T-helper 17 cell (primary cell): Measurements from ENCODE around the gene CDK10. TPM values are rescaled to one million over a fixed set of nuclear protein-coding genes. Genes with fewer than 3 reads are reported as not detected.
"Not testable (repeated sequence)": the region's sequence is repeated elsewhere in the genome, so short reads cannot be mapped to it uniquely, and the experiment has no call there.

Experiments
- ATAC-seq: fragments of 150-1000 bp; cut with Tn5 transposase; 2 replicates; pipeline ENCODE4 v1.10.0; 2021; ENCODE audit warnings: mild to moderate bottlenecking, moderate library complexity
- DNase-seq, 3 donors: peaks; one replicate each; pipeline versions ENCODE4 v3.0.0 to v3.0.0-alpha.2; 2020 to 2021
- H3K9me3 ChIP-seq: one replicate; pipeline ENCODE4 v1.7.0; 2013; ENCODE audit warnings: low read length, mild to moderate bottlenecking; ENCODE audit not compliant: control insufficient read depth, poor library complexity, severe bottlenecking
- H3K27ac Mint-ChIP-seq: one replicate; pipeline ENCODE4 v1.8.0; 2022; ENCODE audit warnings: mild to moderate bottlenecking, moderate library complexity, mixed read lengths
- H3K27me3 Mint-ChIP-seq: one replicate; pipeline ENCODE4 v1.8.0; 2022; ENCODE audit warnings: mixed read lengths
- H3K36me3 Mint-ChIP-seq: one replicate; pipeline ENCODE4 v1.8.0; 2022; ENCODE audit warnings: low read depth, mixed read lengths
- H3K4me1 Mint-ChIP-seq: one replicate; pipeline ENCODE4 v1.8.0; 2022; ENCODE audit warnings: mild to moderate bottlenecking, mixed read lengths
- H3K4me3 Mint-ChIP-seq: one replicate; pipeline ENCODE4 v1.8.0; 2022; ENCODE audit warnings: mild to moderate bottlenecking, moderate library complexity, mixed read lengths
- total RNA-seq, 4 donors: library from RNA in 2 of 4; stranded (reverse) in 2 of 4; gene quantifications; one replicate each; pipeline ENCODE4 v1.2.3 and lab custom pipeline; 2022 to 2026

Gene CDK10
- total RNA-seq, 2 donors from 2014 or later = 83.0 to 86.0 TPM

DNA sequence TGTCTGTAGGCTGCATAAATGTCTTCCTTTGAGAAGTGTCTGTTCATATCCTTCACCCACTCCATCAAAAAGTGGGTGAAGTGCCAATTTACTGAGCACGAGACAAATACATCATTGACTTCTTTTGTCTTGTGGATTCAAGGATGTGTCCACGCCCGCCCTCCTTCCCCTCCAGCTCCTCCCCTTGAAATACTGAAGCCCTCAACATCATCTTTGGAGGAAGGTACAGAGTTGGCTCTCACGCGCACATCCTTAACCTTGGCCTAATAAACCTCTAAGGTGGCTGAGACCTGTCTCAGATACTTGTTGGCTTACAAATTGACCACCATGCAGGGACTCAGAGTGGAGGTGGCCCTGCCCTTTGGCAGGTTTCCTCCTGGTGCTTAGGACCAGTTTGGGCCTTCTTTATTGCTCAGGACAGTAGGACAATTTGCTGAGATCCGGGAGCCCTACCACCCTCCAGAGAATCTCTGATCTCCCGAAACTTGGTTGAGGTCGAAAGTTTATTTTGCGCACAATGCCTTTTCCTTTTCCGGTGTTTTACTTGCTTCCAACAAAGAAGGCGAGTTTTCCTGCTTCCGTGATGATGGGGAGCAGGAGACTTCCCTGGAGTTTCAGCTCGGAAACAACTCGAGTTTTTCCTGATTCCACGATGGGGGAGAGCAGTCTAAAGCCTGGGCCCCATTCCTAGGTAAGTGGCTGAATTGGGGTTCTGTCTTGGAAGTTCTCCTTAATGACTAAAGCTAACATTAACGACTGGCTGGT is 14.1 kb upstream of the CDK10 start:
- Mint-ChIP-seq H3K27me3 (no peaks in the 10 kb centered on the region), H3K36me3 (no peaks in the 10 kb centered on the region), H3K27ac (no peak overlapping the region), H3K4me3 (no peak overlapping the region), H3K4me1 (no peaks in the 10 kb centered on the region)
- DNase-seq (no peak), ATAC-seq (no peak)
- H3K9me3 ChIP-seq = no peaks in the 10 kb centered on the region

DNA sequence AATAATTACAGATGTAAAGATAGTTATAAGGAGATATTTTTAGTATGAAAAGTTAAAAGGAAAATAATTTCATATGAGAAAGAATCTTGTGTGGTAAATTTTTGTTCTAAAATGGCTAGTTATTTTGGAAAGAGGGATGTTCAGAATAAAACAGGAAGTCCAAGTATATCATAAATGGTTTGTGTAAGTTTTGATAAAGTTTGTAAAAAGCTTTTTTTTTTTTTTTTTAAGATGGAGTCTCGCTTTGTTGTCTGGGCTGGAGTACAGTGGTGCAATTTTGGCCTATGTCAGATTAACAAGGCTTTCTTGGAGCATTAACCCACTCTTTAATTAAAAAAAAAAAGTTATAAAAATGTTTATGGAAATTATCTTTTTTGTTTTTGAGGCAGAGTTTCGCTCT is 8.2 kb upstream of the CDK10 start:
- no peak overlapping the region for H3K27ac Mint-ChIP-seq
- ATAC-seq = no peak
- H3K9me3 ChIP-seq = no peaks in the 10 kb centered on the region
- H3K4me3 Mint-ChIP-seq = no peak overlapping the region
- no peak for DNase-seq
- H3K27me3 Mint-ChIP-seq = no peaks in the 10 kb centered on the region
- no peaks in the 10 kb centered on the region for H3K4me1 Mint-ChIP-seq
- H3K36me3 Mint-ChIP-seq = no peaks in the 10 kb centered on the region

DNA sequence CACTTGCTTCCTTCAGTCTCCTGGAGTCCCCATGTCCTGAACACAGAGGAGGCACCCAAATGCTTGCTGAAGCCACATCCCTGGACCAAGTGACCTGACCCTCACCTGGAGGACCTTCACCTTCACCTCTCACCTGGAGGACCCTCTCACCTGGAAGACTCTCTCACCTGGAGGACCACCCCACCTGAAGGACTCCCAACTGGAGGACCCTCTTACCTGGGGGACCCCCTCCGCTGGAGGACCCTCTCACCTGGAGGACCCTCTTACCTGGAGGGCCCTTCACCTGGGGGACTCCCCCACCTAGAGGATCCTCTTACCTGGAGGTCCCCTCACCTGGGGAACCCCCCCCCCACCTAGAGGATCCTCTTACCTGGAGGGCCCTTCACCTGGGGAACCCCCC is 573 bp upstream of the CDK10 start:
- H3K27ac Mint-ChIP-seq = peak overlapping the region; percentile 78
- DNase-seq (no peak), ATAC-seq (no peak)
- H3K4me1 Mint-ChIP-seq = peaks cover 9% of the 10 kb centered on the region
- H3K27me3 Mint-ChIP-seq = no peaks in the 10 kb centered on the region
- H3K36me3 Mint-ChIP-seq = no peaks in the 10 kb centered on the region
- H3K4me3 Mint-ChIP-seq = peak overlapping the region; percentile 96
- H3K9me3 ChIP-seq = no peaks in the 10 kb centered on the region

DNA sequence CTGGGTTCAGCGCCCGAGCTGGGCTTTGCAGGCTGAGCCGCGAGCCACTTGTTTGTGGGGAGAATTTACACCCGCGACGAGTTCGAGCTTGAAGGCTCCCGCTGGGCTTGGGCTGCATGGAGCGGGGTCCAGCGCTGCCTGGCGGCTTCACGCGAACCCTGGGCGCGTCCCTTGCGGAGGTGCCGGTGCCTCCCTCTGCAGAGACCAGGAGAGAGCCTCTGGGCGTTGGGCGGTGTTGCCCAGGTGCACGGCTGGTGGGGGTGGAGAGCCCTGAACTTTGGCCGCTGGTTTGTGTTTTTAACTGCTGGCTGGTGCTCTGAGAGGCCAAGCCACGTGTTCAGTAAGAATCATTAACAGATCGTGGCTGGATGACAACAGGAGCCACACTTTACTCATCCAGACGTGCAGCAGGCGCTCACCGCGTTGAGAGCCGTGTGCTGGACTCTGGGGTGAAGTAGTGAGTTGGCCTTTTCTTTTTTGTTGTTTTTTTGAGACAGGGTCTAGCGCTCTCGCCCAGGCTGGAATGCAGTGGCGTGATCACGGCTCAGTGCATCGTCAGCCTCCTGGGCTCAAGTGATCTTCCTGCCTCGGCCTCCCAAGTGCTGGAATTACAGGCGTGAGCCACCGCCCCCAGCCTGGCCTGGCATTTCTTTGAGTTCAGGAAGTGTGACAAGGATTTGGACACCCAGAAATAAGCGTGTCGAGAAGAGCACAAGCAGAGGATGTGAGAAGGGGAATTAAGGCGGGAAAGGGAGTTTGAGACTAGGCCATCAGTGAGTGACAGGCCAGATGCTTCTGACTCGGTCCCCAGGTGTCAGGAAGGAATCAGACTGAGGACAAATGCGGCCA is 827 bp downstream of the CDK10 start:
- DNase-seq (no peak), ATAC-seq (peak; percentile 44)
- no peaks in the 10 kb centered on the region for H3K9me3 ChIP-seq
- Mint-ChIP-seq H3K4me1 (peaks cover 9% of the 10 kb centered on the region), H3K27me3 (no peaks in the 10 kb centered on the region), H3K36me3 (no peaks in the 10 kb centered on the region), H3K27ac (peak overlapping the region; percentile 78), H3K4me3 (peak overlapping the region; percentile 96)

DNA sequence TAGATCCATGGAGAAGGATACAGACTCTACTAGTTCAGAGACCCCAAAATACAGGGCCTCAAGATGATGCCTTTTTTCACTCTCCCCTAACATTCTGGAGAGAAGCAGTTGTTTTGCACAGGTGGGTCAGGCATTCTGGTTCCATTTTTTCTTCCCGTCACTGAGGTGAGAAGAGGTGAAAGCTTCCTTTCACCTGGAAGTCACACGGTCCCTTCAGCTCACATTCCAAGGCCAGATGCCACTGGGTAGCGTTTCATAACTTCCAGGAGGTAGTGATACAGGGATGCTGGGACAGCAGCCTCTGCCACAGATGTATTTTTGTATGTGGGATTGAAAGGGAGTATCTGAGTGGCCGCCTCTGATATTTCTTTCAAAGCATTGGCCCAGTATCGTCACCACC is 1.9 kb downstream of the CDK10 start:
- Mint-ChIP-seq H3K27ac (no peak overlapping the region), H3K4me3 (no peak overlapping the region), H3K27me3 (no peaks in the 10 kb centered on the region), H3K4me1 (peaks cover 9% of the 10 kb centered on the region), H3K36me3 (no peaks in the 10 kb centered on the region)
- H3K9me3 ChIP-seq = no peaks in the 10 kb centered on the region
- no peak for DNase-seq
- no peak for ATAC-seq

DNA sequence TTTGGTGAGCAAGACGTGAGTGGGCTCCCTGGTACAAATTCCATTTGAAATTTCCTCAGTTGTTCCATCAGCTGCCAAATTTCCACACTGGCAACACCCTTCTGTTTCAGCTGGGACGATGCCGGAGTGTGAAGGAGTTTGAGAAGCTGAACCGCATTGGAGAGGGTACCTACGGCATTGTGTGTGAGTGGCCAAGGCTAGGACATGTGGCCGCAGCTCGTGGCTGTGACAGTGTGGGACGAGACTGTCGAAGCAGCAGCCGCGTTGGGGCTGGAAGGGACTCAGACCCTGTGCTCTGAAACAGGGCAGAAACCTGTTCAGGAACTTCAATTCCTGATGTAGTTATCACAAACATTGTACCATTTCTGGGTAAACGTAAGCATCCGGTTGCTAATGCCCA is 2.7 kb downstream of the CDK10 start:
- H3K36me3 Mint-ChIP-seq = no peaks in the 10 kb centered on the region
- peaks cover 9% of the 10 kb centered on the region for H3K4me1 Mint-ChIP-seq
- no peak overlapping the region for H3K4me3 Mint-ChIP-seq
- no peaks in the 10 kb centered on the region for H3K27me3 Mint-ChIP-seq
- no peak overlapping the region for H3K27ac Mint-ChIP-seq
- no peaks in the 10 kb centered on the region for H3K9me3 ChIP-seq
- ATAC-seq (no peak), DNase-seq (no peak)

DNA sequence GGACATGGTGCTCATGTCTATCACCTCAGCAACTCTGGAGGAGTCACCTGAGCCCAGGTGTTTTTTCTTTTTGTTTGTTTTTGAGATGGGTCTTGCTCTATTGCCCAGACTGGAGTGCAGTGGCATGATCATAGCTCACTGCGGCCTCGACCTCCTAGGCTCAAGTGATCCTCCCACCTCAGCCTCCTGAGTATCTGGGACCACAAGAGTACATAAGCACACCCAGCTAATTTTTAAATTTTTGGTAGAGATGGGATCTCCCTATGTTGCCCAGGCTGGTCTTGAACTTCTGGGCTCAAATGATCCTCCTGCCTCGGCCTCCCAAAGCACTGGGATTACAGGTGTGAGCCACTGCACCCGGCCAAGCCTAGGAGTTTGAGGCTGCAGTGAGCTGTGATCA is 3.1 kb downstream of the CDK10 start:
- not testable (repeated sequence) for H3K27me3 Mint-ChIP-seq, H3K9me3 ChIP-seq, H3K4me1 Mint-ChIP-seq, H3K4me3 Mint-ChIP-seq, H3K27ac Mint-ChIP-seq, DNase-seq, H3K36me3 Mint-ChIP-seq, ATAC-seq

DNA sequence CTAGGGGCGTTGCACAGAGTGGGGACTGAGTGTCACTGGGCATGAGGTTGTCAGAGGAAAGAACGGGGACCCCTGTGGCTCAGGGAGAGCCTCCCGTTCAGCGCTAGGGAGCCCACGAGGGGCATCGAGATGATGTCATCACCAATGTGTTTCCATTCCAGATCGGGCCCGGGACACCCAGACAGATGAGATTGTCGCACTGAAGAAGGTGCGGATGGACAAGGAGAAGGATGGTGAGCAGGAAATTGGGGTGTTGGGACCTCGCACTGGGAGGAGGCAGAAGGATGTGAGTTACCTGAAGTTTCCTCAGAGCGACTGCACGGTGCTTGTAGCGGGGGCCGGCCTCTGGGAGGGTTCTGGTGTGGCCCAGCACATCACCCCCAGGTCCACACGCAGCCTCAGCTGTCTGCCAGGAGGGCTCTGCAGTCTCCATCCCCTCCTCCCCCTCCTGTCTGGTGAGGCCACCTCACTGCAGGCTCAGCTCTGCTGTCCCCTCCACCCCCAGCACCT is 4.0 kb downstream of the CDK10 start:
- peak overlapping the region; percentile 21 for H3K27ac Mint-ChIP-seq
- no peaks in the 10 kb centered on the region for H3K36me3 Mint-ChIP-seq
- H3K4me1 Mint-ChIP-seq = peaks cover 11% of the 10 kb centered on the region
- no peak for ATAC-seq
- no peak overlapping the region for H3K4me3 Mint-ChIP-seq
- no peaks in the 10 kb centered on the region for H3K27me3 Mint-ChIP-seq
- H3K9me3 ChIP-seq = no peaks in the 10 kb centered on the region
- no peak for DNase-seq

DNA sequence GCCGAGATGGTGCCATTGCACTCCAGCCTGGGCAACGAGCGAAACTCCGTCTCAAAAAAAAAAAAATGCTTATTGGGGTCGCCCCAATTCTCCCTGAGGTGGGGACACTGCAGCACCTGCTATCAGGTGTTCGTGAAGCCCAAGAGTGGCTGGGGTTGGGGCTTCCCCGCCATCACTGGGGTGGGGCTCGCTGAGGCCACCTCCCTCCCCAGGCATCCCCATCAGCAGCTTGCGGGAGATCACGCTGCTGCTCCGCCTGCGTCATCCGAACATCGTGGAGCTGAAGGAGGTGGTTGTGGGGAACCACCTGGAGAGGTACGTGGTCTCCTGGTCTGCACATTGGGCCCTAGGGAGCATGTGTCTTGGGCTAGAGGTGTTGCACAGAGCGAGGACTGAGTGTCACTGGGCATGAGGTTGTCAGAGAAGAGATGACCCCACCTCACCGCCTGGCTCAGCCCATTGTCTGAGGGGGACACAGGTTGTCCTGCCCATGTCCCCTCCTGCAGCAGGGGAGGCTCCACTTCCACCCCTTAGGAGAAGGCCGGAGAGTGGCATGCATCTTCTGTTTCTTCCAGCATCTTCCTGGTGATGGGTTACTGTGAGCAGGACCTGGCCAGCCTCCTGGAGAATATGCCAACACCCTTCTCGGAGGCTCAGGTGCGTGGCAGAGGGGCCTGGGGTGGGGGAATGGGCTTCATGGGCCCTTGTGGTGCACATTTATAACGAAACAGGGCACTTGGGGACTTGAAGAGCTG is 4.9 kb downstream of the CDK10 start:
- no peaks in the 10 kb centered on the region for H3K9me3 ChIP-seq
- H3K27ac Mint-ChIP-seq = no peak overlapping the region
- H3K4me1 Mint-ChIP-seq = peaks cover 9% of the 10 kb centered on the region
- H3K4me3 Mint-ChIP-seq = no peak overlapping the region
- no peak for ATAC-seq
- H3K36me3 Mint-ChIP-seq = no peaks in the 10 kb centered on the region
- no peaks in the 10 kb centered on the region for H3K27me3 Mint-ChIP-seq
- no peak for DNase-seq

DNA sequence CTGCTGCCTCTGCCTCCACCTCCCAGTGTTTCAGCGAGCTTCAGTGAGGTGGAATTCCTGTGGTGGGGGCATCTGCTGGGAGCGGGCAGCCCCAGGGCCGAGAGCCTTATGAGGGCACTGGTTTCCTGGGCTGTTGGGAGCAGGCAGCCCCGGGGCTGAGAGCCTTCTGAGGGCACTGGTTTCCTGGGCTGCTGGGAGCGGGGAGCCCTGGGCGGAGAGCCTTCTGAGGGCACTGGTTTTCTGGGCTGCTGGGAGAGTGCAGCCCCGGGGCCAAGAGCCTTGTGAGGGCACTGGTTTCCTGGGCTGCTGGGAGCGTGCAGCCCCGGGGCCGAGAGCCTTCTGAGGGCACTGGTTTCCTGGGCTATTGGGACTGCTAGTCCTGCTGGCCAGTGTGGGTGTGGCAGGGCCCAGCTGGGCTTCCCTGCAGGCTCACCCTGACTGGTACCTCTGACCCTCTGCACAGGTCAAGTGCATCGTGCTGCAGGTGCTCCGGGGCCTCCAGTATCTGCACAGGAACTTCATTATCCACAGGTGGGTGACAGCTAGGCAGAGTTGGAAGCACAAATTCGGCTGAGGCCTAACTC is 5.6 kb downstream of the CDK10 start:
- no peaks in the 10 kb centered on the region for H3K9me3 ChIP-seq
- DNase-seq (no peak), ATAC-seq (no peak)
- H3K27me3 Mint-ChIP-seq = no peaks in the 10 kb centered on the region
- no peaks in the 10 kb centered on the region for H3K36me3 Mint-ChIP-seq
- H3K4me3 Mint-ChIP-seq = no peak overlapping the region
- H3K4me1 Mint-ChIP-seq = peaks cover 7% of the 10 kb centered on the region
- no peak overlapping the region for H3K27ac Mint-ChIP-seq

DNA sequence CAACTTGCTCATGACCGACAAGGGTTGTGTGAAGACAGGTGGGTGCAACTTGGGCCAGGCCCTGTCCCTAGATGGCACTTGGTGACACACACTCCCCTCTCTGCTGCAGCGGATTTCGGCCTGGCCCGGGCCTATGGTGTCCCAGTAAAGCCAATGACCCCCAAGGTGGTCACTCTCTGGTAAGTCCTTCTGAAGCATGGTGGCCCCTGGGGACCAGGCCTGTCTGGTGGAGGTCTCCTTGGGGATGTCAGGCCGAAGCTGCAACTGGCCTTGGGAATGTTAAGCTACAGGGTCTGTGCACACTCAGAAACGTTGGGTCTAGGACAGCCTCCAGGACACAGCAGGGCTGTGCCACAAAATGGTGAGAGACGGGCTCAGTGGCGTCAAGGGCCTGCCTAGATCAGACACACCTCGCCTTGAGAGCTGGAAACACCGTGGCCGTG is 6.8 kb downstream of the CDK10 start:
- Mint-ChIP-seq H3K4me1 (peaks cover 3% of the 10 kb centered on the region), H3K4me3 (no peak overlapping the region), H3K27me3 (no peaks in the 10 kb centered on the region), H3K27ac (no peak overlapping the region), H3K36me3 (no peaks in the 10 kb centered on the region)
- ATAC-seq = no peak
- peak in 1 of 3 donors; percentile 3 for DNase-seq
- H3K9me3 ChIP-seq = no peaks in the 10 kb centered on the region

DNA sequence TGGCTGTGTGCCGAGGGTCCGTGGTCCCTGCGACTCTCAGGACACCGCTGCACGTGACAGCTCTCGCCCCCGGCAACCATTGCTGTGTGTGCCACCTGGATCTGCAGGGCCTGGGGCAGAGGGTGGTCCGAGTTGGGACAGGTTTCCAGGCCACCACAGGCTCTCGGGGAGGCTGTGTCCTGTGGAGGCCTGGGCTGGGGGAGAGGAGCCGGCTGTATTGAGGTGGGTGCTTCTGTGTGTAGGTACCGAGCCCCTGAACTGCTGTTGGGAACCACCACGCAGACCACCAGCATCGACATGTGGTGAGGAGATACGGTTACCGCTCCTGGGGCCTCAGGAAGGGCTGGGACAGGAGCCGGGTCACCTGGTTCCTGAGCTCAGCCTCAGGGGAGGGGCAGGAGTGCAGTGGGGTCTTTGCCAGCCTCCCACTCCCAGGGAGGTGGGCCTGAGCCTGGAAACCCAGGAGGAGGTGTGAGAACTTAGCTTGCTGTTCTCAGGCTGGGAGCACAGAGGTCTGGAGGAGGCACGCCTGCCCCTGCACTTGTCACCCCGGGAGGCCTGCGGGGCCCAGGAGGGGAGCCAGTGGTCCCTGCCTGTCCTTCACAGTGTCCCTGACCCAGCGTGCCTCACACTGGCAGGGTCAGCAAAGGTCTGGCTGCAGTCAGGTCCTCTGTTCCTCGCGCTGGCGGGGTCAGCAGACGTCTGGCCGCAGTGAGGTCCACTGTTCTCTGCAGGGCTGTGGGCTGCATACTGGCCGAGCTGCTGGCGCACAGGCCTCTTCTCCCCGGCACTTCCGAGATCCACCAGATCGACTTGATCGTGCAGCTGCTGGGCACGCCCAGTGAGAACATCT is 7.7 kb downstream of the CDK10 start:
- no peaks in the 10 kb centered on the region for H3K27me3 Mint-ChIP-seq
- DNase-seq (peak in 1 of 3 donors; percentile 5), ATAC-seq (no peak)
- peaks cover 3% of the 10 kb centered on the region for H3K4me1 Mint-ChIP-seq
- H3K4me3 Mint-ChIP-seq = no peak overlapping the region
- H3K27ac Mint-ChIP-seq = peak overlapping the region; percentile 56
- no peaks in the 10 kb centered on the region for H3K9me3 ChIP-seq
- H3K36me3 Mint-ChIP-seq = no peaks in the 10 kb centered on the region
